Activated CD4-positive, alpha-beta T cell treated with anti-CD3 and anti-CD28 coated beads, Interleukin-2, Interleukin-6, amounts not matched to agents 100 ng/mL and 50 ng/mL, durations not matched to agents 16 hours and 8 hours (primary cell): ENCODE data around the gene FGF1.
"Not testable (repeated sequence)": the region's sequence is repeated elsewhere in the genome, so short reads cannot be mapped to it uniquely, and the experiment has no call there.

ENCODE experiments used
- DNase-seq: peaks from one replicate; pipeline ENCODE4 v3.0.0-alpha.2; 2020

FGF1 gene

GRCh38 chr5:142664636-142665035 is 21.3 kb downstream of the FGF1 start:
- DNase-seq: no peak

GRCh38 chr5:142664067-142664466 is 21.8 kb downstream of the FGF1 start:
- DNase-seq: no peak

- DNase-seq: no peak
These were observed 22.6 kb downstream of the FGF1 start for GRCh38 chr5:142663246-142663645.

GRCh38 chr5:142661957-142662356 is 23.9 kb downstream of the FGF1 start:
- no peak for DNase-seq

- DNase-seq: no peak
These were observed 24.7 kb downstream of the FGF1 start for GRCh38 chr5:142661143-142661542.

GRCh38 chr5:142660731-142661130 is 25.2 kb downstream of the FGF1 start:
- DNase-seq: no peak

GRCh38 chr5:142660196-142660595 is 25.7 kb downstream of the FGF1 start:
- DNase-seq: no peak

GRCh38 chr5:142659405-142659804 is 26.5 kb downstream of the FGF1 start:
- no peak for DNase-seq

- no peak for DNase-seq
These were observed 27.6 kb downstream of the FGF1 start for GRCh38 chr5:142658278-142658677.

GRCh38 chr5:142657446-142657845 is 28.4 kb downstream of the FGF1 start:
- DNase-seq: no peak

GRCh38 chr5:142655339-142656267 is 30.3 kb downstream of the FGF1 start:
- peak; percentile 79 for DNase-seq

GRCh38 chr5:142654578-142655058 is 31.3 kb downstream of the FGF1 start:
- DNase-seq: no peak

- DNase-seq: no peak
These were observed 32.6 kb downstream of the FGF1 start for GRCh38 chr5:142653321-142653720.

GRCh38 chr5:142652563-142652962 is 33.3 kb downstream of the FGF1 start:
- DNase-seq: no peak

GRCh38 chr5:142650881-142651280 is 35.0 kb downstream of the FGF1 start:
- DNase-seq: no peak

- no peak for DNase-seq
These were observed 35.8 kb downstream of the FGF1 start for GRCh38 chr5:142650060-142650459.

GRCh38 chr5:142648108-142648507 is 37.8 kb downstream of the FGF1 start:
- DNase-seq: not testable (repeated sequence)

- no peak for DNase-seq
These were observed 40.4 kb downstream of the FGF1 start for GRCh38 chr5:142645456-142645855.

- no peak for DNase-seq
These were observed 41.1 kb downstream of the FGF1 start for GRCh38 chr5:142644640-142645361.

- no peak for DNase-seq
These were observed 41.8 kb downstream of the FGF1 start for GRCh38 chr5:142644127-142644526.

GRCh38 chr5:142643634-142644033 is 42.3 kb downstream of the FGF1 start:
- DNase-seq: no peak

GRCh38 chr5:142642427-142642826 is 43.5 kb downstream of the FGF1 start:
- DNase-seq: no peak

- no peak for DNase-seq
These were observed 44.2 kb downstream of the FGF1 start for GRCh38 chr5:142641711-142642110.
